ENCODE results near the gene ANXA8.
"Not testable (repeated sequence)": the region's sequence is repeated elsewhere in the genome, so short reads cannot be mapped to it uniquely, and the experiment has no call there.

The ANXA8 gene

DNA sequence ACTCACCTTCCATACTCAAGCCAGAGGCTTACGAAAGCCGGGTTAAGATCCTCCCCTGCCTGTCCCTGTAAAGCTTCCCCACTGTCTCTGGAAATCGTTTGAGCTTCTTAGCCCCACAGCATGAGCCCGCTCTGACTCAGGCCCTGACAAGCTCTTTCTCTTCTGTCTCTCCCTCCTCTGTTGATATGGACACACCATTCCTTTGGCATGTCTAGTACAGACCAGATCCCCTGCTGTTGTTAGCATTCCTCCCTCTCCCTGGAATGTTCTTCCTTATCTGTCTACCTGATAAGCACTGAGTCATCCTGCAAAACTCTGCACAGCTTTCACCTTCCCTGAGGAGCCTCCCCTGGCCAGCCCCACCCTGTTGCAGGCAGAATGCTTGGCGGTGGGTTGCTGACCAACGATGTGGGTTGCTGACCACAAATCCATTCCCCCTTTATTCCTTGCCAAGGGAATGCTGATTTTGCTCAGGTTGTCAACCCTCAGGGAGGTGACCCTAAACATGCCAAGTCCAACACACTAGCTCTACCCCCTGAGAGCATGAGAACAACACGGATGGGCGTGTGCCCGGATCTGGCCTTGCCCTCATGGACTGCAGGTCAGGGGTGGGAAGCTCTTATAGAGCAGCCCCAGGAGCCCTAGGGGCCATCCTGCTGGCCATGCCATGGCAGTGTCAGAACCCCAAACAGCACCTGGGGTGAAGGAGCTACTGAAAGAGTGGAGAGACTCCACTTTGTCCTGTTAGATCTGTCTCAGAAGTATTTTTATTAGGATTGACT lies 21.1 kb downstream of the ANXA8 start:
- DNase-seq: not testable (repeated sequence)

DNA sequence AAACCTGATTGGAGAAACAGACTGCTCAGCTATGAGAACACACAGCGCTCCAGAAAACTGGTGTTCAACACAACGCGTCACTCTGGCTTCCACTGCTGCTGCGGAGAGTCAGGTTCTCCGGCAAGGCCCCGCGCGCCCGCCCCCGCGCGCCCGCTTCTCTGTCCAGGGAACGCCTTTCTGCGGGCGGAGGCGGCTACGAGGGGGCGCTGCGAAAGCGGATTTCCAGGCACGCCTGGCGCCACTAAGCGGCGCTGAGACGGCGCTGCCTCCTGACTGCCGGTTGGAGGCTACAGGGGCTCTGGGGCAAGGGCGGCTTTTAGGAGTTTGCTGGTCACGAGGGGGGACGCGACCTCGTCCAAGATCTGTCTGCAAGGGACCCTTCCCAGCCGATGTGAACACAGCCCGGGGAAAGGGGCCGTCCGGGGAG lies 22.6 kb downstream of the ANXA8 start:
- DNase-seq: not testable (repeated sequence)

DNA sequence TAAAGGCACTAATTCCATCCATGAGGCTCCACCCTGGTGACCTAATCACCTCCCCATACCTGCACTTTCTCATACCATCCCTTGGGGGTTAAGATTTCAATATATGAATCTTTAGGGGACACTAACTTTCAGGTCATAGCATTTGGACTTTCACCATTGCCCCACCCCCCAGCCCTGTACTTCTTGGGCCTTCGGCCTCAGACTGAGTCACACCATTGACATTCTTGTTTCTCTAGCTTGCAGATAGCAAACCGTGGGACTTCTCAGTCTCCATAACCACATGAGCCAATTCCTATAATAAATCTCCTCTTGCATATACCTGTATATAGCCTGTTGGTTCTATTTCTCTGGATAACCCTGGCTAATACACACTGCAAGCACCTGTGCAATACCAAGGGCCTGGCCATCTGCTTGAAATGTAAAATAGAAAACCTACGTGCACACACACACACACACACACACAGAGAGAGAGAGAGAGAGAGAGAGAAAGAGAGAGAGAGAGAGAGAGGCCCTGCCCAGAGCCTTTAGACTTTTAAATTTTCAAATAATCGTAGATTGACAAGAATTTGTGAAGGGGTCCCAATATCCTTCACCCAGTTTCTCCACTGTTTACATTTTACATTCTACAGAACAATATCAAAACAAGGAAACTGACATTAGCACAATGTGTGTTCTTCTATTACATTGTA lies 25.3 kb downstream of the ANXA8 start:
- DNase-seq: no peak

DNA sequence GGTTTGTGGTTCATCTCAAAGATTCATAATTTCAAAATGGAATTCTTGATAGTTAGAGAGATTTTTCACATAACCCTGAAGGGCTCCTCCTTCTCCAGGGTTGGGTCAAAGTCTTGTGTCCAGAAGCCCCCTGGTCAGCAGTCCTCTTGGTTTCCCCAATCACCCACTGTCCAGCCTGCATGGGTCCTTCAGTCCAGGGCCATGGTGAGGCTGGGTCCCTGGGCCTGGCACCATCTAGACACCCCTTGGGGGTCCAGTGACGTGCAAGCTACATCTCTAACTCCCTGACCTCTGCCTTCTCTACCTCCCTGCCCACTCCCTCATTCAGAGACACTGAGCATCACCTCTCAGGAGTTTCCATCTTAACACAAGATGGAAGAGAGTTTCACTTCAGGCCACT lies 26.1 kb downstream of the ANXA8 start:
- DNase-seq: no peak

DNA sequence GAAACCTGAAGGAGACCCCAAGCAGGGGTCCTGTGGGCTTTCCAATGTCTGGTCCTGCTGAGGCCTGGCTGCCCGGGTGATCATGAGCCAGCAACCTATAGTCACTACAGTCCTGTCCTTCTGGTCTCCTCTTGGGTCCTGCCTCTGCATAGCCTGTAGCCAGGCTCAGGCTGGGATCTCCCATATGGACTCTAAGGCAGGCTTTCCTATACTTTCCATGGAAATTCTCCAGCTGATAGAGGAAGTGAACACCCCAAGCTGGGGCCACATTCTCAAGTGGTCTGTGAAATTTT lies 26.4 kb downstream of the ANXA8 start:
- no peak for DNase-seq

DNA sequence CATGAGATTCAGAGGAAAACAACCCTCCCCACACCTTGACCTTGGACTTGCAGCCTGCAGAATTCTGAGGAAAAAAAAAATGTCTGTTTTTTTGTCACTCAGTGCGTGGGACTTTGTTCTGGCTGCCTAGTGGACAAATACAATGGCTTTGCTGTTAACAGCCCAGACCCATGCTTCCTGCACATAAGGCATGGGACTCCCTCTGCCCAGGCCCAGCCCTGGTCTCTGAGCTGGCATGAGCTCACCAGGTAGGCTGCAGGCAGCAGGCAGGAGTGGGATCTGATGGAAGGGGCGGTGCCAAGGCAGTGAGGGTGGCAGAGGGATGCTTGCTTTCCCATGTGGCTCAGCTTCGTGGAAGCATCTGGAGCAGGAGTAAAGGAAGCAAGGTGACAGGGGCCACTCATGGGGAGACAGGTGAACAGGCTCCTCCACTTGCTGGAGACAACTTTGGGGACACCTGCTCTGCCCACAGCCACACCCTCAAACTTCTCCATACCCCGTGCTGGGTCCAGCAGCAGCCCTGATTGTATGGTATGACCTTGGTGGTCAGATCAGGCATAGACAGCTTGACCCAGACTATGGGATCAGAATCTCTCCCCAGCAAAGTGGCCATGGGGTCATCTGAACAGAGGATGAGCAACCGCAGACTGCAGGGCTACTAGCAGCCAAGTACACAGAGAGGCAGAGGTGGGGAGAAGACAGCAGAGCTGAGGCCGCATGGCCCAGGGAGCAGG lies 27.0 kb downstream of the ANXA8 start:
- no peak for DNase-seq

DNA sequence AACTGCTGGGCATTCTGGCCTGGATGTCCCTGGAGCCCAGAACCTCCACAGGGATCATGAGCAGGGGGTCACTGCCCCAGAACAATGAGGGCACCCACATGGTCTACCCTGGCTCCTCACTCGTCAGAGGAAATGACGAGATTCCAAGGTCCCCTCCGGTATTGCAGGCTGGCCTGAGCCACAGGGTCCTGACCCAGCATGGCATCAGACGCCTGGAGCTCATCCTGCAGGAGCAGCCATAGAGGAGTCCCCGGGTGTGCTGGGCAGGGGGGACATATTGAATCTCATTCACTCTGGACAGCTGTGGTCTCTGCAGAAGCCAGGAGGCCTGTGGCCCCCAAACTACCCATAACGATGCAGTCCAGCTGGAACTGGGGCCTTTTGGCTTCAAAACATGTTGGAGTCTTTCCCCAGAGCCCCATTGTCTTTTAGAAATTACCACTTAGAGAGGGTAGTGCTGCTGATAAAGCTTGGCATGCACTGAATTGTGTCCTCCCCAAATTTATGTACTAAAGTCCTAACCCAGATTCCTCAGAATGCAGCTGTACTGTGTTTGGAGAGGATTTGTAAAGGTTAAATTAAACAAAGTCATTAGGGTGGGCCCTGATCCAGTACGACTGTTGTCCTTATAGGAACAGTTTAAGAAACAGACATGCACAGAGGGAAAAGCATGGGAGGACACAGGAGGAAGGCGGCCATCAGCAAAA lies 27.7 kb downstream of the ANXA8 start:
- DNase-seq: no peak

DNA sequence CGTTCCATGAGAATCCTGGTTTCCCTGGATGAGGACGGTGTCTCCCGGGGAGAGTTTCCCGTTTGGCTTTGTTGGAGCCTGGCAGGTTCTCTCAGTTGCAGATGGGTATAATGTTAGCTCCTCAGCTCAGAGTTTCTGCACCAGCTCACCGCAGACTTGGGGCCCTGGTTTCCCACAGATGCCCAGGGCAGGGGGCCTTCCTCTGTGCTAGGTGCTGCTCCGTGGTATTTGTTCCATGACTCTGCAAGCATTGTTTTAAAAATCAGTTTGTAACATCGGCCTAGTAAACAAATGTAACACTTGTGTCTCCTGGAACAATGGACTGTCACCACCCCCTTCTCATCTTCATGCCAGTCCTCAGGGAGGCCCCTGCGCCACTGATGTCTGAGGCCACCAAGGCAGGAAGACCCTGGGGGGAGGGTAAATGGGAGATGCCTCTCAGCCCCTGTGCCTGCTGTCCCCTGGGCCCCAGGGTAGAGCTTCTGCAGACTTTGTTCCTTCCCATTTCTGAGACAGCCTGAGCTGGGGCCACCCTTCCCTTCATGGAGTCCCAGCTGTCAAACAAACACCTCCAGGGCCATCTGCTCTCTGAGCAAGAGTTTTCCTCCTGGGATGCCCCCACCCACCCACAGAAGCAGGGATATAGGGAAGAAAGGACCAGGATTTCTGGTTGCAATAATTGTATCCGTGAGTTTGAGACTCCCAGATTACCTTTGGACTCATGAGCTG lies 28.4 kb downstream of the ANXA8 start:
- not testable (repeated sequence) for DNase-seq

DNA sequence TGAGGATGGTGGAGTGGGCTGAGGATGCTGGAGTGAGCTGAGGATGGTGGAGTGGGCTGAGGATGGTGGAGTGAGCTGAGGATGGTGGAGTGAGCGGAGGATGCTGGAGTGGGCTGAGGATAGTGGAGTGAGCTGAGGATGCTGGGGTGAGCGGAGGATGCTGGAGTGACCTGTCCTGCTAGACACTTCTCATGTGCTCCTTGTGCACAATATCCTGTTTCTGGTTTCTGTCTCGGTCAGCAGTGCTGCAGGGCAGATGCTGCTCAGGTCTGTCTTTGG lies 29.2 kb downstream of the ANXA8 start:
- DNase-seq: no peak

DNA sequence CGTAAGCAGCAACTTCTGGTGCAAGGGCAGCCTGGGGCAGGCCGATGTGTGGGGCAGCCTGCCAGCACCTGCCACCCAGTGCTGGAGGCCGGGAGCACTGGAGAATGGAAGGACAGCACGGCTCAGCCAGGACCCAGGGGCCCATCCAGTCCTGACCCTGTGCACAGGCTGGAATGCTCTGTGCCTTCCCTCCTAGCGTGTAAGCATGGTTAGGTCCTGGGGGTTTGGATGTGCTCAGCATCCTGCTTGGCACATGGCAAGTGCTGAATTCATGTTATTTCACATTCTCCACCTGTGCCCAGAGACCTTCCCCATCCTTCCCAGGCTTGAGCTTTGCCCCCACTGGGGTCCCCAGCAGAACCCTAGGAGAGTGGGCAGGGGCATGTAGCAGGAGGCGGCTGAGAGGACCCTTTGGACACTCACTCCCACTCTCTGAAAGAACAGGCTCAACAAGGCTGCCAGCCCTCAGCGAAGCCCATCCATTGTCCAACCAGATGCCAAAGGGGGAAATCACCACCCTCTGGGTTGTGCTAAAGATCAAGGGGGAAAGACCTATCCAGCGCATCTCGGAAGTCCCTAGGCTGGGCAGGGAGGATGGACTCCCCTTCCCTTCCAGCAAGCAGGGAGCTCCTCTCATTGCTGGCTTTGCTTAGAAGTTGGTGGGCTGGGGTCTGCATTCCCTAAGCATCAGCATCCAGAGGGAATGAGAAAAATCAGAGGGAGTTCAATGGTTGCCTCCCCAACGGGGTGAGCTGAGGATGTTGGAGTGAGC lies 29.7 kb downstream of the ANXA8 start:
- no peak for DNase-seq

DNA sequence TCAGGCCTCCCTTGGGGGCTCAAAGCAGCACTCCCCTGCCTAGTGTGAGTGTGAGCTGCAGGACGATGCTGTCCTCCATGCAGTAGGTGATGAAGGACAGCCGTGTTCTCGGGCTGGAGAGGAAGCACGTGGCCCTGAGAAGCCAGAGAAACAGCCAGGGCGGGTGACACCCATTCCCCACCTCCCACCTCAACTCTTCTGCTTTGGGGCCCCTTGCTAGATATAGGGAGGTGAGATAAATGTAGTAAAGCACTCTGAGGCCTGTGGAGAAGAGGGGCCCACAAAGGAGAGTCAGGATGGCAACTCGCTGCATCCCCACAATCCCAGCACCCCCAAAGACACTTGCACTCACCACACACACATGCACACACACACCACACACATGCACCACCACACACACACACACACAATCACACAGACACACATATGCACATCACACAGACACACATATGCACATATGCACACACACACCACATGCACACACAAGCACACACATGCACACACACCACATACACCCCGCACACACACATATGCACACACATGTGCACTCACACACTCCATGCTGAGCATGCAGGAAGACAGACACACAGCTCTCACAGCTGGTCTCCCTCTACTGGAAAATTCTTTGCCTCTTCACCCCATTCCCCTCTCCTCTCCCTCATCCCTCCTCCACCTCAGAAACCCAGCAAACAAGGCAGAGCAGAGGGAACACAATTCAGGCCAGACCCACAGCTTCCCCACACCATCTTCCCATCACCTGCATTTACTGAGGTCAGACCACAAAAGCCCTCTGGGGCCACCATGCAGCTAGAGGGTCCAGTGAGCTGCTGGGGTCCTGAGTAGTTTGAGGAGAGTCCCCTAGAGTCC lies 30.5 kb downstream of the ANXA8 start:
- no peak for DNase-seq

DNA sequence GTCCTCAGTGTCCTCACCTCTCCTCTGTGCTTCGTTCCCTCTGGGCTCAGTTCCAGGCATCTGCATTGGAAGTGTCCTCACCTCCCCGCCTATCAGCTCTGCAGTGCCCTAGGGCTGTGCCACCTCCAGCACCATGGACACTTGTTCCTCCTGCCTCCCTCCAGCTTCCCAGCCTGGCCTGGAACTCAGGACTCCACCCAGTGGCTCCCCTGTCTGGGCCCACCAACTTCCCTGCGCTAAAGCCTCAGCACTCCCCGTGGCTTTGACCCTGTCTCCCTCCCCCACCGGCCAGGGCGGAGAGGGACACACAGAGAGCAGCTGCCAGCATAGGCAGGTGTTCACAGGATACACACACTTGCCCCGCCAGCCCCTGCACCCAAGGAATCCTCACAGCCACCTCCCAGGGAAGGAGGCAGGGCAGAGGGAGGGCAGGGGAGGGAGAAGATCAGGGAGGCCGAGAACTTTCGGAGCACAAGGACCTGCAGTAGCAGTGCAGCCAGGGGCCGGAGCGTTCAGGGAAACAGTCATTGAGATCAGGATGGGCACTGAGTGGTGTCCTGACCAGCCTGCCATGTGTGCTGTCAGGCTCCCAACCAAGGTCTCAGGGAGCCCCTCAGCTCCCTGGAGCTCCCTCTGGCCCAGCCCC lies 31.3 kb downstream of the ANXA8 start:
- no peak for DNase-seq

DNA sequence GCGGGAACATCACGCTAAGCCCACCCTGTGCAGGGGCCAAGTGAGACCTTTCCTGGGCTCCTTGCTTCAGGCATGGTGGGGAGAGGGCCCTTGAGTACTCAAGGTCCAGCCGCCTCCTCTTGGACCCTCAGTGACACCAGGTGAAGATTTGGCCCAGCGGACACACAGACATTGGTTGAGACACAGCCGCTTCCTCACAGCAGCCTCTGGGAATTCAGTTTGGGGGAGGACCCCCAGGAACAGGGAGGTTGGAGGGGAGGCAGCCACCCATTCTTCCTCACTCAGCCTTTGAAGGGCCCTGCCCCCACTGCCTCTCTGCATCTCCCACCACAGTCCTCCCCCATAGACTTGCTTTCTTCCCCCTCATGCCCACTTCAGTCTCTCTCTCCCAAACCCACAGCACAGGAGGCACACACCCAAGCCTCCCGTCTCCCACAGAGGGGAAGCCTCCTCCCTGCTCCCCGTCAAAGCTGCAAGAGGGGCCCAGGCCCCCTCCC lies 31.9 kb downstream of the ANXA8 start:
- no peak for DNase-seq

DNA sequence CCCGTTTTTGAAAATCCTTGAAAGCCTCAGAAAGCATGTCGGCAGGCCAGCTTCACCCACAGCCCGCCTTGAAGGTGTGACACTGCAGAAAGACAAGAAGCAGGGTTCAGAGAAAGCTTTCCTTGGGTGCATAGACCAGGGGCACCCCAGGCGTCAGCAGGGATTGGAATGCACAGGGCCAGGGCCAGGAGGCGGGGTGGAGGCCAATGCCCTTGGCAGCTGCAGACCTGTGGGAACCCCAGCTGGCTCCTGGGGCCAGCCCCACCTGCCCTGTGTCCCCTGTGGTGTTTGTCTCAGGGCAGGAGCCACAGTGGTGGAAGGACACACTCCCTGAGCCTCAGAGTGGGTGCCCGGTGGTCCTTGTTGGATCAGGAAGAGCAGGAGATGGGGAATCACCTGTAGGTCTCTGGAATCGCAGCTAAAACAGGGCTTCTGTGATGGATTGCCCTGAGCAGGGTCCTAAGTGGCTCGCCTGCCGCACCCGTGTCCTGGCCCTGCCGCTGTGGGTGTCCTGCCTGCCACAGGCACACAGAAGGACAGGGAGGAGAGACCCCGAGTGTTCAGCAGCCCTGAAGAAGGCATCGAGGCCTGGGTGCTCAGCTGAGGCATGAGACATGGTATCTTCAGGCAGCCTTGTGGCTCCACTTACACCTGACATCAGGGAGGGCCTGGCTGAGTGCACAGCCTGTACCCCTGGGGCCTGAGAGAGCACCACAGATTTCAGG lies 32.5 kb downstream of the ANXA8 start:
- DNase-seq: no peak

DNA sequence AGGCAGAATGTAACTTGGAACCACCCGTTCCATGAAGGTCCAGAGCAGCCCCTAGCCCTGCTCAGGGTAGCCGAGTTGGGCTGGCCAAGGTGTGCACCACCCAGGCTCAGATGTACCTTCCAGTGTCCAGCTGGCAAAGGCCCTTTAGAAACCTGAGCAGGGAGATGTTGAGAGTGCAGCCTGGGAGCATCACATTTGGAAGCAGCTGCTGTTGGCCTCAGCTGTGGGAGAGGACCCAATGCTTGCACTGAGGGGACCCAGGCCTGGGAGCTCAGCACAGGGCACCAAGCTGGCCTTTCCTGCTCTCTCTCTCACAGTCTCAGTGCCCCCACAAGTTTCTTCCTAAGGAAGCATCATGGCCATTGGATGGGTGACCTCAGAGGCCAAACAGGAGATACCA lies 33.5 kb downstream of the ANXA8 start:
- no peak for DNase-seq

DNA sequence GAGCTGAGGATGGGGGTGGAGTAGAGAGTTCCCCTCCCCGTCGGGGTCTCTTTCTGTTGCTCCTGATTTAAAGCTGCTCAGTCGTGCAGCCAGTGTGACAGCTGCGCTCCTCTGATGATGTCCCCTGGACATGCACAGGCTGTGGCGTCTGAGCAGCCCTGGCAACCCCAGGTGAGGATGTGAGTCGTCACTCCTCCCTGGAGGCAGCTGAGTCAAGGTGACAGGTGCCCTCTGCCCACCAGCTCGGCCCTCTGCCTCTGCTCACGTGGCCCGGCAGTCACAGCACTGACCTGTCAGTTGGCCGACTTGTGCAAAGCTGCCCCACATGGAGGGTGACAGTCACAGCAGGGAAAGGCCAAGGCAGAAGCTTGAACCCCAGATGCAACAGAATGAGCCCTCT lies 33.9 kb downstream of the ANXA8 start:
- DNase-seq: no peak

DNA sequence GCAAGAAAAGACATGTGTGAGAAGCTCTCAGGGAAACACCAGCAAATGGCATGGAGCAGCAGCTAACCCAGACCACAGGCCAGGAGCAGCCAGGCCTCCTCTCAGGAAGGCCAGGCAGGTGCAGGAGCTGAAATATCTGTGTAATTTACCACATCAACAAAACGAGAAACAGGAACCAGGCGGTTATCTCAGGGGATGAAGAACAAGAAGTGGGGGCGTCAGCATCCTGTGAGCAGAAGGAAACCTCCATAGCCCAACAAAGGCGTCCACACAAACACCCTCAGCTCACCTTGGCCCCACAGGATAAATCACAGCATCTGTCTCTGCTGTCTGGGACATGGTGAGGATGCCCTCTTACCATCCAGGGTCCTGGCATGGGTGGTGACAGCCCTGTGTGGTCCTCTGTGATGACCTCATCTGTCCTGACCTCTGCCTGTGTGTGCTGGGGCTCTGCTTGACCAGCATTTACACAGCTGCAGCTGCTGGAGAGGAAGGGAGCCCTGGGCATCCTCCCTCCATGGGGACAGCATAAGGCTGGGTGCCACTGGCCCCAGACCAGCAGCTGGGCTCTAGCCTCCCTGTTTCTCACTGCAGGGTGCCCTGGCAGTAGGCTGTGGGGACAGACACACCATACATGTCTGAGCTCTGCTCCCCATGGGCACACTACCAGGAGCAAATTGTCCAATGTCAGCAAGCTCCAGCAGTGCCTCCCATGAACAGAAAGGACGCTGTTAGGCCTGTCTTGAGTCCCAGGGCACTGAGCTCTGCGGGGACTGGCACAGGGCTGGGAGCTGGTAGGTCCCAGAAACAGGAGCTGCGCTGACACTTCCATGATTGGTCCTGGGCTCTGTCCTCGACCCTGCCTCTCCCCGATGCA lies 34.6 kb downstream of the ANXA8 start:
- DNase-seq: no peak

DNA sequence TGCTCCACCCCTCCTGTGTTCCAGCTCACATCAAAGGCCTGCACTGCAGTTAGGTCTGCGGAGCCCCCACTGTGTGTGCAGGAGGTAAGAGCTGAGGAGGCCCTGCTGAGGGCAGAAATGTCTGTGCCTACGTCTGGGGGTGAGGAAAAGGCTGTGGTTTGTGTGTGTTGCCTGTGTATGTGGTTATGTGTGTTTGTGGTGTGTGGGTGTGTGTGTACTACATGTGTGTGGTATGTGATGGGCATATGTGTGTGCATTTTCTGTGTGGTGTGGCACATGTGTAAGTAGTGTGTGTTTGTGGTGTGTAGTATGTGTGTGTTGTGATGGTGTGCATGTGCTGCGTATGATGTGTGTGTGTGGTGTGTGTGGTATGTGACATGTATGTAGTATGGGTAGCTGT lies 36.2 kb downstream of the ANXA8 start:
- no peak for DNase-seq

DNA sequence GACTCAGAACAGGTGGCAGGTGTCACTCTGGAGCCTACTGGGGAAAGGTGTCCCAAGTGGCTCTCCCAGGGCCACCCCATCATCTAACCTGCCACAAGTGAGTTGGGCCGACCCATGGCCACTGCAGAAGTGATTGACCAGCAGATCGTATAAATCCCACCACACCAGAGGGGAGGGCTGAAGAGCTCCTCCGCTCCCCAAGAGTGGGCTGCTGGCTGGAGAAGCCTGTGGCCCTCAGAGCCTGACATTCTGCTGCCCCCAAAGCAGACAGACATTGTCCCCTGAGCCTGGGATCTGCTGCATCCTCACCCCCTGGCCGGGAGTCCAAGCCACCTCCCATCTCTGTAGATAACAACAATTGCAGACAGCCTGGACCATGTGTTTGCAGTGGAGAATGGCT lies 36.7 kb downstream of the ANXA8 start:
- no peak for DNase-seq

Measured in activated CD8-positive, alpha-beta memory T cell treated with anti-CD3 and anti-CD28 coated beads, Interleukin-2, amount 50 U/mL, for 4 hours (primary cell).